ENCODE results near the gene CCDC88C.

CCDC88C gene

DNA sequence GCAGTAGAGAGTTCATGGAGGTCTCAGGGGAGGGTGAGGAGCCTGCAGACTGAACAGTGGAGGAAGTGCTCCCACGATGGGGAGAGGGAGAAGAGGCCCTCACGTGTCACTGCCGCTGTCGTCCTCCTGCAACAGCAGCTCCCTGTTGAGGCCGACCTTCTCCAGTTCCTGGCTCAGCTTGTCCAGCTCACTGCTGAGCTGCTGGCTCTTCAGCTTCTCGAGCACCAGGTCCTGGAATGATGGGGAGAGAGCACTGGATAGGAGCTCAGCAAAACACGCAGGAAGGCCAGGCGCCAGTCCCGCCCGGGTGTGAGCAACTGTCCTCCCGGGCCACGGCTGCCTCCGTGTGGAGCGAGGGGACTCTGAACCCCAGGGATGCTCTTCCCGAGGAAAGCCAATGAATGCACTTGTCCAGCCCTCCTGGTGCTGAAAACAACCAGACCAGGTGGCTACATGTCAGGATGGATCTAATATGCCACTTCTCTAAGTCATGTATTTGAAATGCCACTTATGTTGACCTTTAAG is 107.8 kb downstream of the CCDC88C start:
- no peak for DNase-seq (ENCODE audit: low read depth)

DNA sequence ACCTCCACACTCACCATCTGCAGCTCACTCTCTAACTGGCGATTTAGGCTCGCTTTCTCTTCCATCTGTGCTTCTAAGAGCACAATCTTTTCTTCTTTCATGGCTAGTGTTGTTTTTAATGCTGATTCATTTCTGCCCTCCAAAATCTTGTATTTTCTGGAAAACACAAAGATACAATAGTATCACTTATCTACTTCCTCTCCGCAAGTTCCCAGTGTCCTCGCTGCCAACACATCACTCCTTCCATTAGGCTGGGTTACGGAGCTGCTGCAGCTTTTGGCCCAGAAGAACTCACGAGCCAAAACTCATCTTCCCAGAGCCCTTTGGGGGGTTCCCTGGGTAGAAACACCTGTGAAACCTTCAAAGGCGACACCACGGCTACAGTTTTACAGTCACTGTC is 109.3 kb downstream of the CCDC88C start:
- no peak for DNase-seq (ENCODE audit: low read depth)

DNA sequence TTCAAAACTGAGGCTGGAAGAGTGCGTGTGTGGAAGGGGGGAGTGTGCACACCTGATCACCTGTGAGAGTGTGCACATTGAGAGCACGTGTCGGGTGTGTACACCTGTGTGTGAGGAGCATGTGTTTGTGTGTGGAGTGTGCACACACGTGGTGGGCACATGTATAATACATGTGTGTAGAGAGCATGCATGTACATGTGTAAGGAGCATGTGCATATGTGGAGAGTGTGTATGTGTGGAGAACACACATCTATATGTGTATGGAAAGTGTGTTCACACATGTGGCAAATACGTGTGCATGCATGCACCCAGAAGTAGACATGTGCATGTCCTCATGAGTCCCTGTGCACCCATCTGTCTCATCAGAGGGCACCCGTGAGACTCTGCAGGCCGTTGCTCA is 110.0 kb downstream of the CCDC88C start:
- no peak for DNase-seq (ENCODE audit: low read depth)

DNA sequence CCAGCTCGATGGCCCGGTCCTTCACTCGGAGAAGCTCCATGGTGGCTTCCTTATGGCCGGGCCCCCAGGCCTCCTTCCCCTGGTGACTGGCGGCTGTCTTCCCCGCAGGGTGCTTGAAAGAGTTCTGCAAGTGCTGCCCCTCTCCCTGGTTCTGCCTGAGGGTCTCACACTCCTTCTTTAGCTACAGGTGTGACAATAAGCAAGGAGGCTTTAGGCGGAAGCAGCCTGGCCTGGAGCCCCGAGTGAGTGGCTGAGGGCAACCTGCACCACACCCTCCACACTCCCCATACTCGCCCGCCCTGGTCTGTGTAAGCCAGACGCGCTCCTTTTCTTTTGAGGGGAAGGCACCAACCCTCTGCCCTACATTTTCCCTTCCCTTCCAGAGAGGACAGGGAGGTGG is 110.6 kb downstream of the CCDC88C start:
- no peak for DNase-seq (ENCODE audit: low read depth)

DNA sequence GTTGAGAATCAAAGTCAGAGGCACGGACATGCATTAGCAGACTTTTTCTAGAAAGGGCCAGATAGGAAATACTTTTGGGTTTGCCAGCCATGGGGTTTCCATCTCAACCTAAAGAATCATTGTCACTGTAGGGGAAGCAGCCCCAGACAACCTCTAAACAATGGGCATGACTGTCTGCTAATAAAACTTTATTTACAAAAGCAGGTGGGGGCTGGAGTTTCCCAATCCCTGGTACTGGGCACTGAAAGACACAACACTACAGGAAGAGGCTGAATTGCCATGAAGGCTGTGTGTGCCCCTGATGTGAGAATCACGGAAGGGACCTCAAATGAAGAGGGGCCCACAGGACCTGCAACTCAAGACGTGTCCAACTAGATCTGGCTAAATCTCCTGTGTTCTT is 111.1 kb downstream of the CCDC88C start:
- DNase-seq (ENCODE audit: low read depth), result no peak

DNA sequence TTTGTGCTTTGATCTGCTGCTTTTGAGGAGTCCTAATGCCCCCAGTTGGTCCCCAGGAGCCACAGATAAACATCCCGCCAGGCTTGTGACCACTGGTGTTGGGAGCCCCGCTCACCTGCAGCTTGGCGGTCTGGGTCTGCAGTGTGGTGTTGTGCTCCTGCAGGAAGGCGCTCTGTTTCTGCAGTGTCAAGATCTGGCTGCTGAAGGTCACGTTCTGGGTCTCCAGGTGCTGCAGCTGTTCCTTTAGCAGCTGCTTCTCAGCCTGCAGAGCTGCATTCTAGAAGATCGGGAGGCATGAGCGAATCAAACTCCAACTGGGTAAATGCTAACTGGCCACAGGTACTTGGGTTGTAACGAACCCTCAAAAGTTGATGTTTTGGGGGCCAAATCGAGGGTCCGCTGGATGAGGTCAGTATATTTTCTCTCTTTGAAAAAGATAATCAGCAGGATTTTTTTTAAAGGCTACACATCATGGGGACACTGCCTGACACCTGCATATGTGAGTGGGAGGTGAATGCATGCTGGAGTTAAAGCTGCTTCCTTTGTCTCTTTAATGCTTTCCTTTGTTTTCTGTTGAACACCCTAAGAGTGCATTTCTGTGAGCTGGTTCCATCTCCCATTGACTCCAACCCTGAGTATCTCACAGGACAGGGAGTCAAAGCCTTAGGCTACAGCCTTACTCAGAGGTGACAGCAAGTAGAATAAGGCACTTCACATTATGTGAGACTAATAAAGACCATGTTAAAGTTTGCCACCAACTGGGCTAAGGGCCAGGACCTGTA is 111.8 kb downstream of the CCDC88C start:
- DNase-seq (ENCODE audit: low read depth), result no peak

DNA sequence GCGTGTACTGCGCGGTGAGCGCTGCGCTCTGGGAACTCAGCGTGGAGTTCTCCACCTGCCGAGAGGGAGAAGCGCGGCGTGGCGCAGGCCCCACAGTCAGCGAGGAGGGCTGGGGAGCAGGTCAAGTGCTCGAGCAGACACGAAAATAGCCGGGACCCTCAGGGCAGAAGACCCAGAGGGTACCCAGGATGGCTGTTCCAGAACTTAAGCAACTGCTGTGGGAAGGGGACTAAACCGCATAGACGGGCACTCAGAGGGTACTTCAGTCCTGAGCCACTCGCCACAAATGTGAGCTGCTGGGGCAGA is 113.7 kb downstream of the CCDC88C start:
- no peak for DNase-seq (ENCODE audit: low read depth)

DNA sequence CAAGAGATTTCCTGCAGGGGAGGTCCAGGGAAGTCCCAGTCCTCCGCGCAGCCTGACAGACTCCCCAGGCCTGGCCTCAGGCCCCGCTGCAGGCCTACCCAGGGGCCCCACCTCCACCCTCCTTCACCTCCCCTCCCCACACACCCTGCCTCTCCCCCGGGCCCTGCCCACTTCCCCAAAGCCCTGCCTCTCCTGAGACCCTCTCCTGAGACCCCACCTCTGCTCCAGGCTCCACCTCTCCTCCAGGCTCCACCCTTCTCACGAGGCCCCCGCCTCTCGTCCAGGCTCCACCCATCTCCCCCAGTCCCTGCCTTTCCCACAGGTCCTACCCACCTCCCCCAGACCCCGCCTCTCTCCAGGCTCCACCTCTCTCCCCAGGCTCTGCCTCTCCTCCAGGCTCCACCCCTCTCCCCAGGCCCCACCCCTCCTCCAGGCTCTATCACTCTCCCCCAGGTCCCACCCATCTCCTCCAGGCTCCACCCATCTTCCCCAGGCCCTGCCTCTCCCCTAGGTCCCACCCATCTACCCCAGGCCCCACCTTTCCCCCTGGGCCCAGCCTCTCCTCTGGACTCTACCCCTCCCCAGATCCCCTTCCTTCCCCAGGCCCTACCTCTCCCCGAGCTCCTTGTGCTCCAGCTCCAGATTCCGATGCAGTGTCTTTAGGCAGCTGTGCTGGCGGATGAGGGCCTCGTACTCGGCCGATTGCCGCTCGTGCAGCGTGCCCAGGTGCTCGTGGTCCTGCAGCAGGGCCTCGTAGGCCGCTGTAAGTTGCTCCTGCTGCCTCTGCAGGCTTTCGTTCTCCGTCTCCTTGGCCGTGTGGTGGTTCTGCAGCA is 114.3 kb downstream of the CCDC88C start:
- no peak for DNase-seq (ENCODE audit: low read depth)

DNA sequence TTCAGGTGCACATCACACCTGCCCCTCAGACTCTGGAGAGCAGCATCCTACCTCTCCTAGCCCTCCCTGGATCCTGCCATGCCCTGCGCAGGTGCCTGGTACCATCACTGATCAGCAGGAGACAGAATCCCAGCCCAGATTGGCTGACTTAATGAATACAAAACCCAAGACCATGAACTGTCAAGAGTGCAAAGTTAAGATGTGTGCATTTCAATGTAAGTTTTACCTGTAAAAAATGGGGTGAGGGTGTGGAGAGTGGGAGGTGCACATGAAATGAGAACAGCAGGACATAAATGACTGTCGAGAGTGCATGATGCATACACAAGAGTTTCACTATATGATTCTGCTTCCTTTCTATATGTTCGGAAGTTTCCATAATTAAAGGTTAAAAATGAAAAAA is 115.2 kb downstream of the CCDC88C start:
- DNase-seq (ENCODE audit: low read depth), result no peak

DNA sequence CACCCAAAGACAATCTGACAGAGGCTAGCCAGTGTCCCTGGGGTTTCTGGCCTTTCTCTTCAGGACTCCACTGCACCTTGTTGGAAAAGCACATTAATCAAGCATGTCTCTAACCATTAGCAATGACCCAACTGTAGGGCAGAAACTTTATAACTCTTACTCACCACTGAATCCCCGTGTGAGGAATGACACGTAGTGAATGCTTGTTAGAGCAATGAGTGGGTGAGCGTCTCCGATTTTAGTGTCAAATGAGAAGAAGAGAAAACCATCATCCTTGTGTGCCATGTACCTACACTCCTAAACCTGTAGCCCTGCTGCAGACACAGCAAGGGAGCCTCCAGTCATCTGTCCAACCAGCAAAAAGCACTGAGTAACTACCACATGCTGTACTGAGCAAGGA is 116.7 kb downstream of the CCDC88C start:
- DNase-seq (ENCODE audit: low read depth), result no peak

DNA sequence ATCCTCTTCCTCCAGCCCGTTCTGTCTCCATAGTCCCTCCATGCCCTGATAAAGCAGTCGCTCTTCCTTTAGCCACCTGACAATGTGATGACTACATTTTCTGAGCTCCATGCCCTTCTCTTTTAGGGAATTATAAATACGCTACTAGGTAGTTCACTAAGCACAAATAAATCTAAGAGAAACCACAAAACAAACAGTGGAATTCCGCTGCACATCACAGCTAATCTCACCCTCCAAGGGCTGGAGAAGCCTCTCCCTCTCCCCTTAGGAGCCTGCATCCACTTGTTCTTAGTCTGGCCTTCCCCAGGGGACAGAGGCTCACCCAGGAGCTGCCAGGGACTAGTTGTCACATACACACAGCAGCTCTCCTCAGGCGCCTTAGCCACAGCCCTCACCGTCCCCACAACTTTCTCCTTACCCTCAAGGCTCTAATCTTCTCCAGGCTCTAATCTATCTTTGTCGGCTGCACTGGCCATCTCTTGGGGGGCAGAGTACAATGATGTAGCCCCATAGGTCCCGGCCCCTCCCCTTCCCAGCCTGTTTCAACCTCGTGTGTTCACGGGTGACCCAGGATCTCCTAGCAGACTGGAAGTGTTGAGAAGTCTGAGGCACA is 117.2 kb downstream of the CCDC88C start:
- no peak for DNase-seq (ENCODE audit: low read depth)

DNA sequence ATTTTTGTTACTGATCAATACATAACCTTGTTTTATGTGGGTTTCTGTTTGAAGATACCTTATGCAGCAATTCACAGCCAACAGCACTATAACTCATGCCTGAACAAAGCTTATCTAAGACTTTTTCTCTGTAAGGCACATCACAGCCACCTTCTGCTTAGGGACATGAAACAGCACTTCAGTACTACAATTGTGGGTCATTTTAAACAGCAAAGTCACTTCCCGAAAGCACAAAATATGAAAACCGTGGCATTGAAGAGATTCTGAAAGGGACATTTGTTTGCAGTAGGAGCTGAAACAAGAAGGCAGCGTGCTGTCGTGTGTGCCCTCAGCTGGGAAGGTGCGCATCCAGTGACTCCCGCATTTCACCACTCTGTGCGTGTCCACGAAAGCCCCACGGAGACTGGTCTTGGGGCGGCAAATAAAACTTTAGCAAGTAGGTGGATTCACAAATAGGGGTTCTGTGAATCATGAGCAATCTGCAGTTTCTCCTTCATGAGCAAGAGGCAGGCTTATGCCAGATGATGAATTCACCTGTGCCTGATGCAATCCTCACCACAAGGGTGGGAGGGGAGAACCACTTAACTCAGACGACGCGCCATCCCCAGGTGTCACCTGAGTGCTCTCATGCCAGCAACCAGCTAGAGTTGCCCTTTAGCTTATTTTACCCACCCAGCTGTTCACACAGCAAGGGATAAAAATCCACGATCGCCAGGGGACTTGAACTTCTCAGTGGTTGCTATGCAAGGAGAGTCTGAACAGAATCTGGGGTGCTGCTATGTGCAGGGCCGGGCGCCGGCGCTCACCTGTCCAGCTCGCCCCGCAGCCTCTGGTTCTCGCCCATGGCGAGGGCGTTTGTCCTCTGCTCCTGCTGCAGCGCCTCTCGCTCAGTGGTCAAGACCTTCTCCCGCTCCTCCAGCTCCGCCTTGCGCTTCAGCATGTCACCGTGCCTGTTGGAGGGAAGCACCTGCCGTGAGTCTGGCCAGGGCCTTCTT is 118.2 kb downstream of the CCDC88C start:
- DNase-seq (ENCODE audit: low read depth), result no peak

DNA sequence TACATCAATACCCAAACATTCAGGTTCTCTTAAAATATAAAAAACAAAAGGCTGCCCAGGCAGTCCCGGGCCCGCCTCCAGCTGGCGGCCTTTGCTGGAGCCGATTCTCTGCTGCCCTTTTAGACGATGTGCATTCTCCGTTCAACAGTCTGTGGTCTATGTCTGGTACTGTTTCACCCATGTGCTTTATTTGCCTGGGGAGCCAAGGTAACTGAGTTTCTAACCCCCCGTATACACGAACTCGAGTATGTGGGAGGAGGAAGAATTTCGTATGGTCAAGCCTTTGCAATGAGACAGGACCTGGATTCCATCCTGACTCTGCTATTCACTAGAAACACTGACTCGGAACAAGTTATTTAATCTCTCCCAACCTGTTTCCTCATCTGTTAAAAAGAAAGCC is 119.0 kb downstream of the CCDC88C start:
- no peak for DNase-seq (ENCODE audit: low read depth)

DNA sequence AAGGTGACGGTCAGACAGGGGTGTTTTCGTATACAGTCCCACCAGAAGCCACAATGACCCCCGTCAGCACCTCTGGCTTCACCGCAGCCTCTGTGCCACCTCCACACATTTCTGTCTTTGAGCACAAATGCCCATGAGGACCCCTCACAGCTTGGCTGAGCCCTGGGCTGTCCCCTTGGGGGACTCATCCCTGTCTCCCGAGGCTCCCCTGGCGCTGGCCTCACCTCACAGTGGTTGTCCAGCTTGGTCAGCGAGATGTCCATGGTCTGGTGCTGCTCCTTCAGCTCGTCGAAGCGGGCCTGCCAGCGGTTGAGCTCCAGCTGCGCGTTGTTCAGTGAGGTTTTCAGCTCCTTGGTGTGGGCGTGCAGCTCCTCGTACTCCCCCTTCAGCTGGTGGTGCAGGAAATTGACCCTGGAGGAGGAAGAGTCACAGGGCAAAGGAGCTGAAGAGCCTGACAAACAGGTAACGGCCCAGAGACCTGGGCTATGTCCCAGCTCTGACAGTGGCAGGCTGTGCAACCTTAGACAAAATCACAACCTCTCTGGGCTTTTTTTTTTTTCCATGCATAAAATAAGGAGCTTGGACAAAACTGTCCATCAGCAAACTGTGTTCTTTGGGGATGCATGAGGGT is 120.4 kb downstream of the CCDC88C start:
- DNase-seq (ENCODE audit: low read depth), result no peak

DNA sequence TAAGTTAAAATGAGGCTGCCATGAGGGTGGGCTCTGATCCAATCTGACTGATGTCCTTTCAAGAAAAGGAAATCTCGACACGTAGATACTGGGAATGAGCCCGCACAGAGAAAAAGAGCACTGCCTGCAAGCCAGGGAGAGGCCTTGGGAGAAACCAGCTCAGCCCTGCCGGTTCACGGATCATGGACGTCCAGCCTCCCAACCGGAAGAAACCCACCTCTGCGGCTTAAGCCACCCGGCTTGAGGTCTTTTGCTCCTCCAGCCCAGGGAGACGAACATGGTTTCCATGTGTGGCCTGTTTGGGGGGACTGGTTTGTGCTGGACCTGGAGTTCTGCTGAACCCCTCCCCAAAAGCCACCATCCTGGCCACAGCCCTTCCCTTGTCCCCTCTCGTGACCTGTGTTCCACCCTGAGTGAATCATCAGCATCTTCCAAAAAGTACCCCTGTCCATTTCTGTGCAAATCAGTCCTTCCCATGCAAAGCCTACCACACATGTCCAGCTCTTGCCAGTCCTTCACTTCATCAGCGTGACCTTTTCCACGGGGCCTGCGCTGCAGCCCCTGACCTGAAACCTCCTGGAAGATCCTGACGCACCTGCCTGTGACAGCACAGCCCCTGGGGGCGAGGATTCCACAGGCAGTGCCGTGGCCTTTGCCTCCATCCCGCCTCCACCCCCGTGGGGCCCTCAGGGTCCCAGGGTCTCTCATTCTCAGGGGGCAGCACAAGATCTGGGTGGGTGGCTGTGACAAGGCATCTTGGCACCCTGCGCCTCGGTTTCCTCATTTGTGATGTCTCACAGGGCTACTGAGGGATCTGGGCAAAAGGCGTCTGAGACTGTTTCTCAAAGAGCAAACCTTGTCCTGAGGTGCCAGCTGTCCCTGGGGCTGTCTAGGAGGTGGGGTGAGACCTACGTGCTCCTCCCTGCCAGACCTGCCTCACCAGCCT is 121.5 kb downstream of the CCDC88C start:
- no peak for DNase-seq (ENCODE audit: low read depth)

DNA sequence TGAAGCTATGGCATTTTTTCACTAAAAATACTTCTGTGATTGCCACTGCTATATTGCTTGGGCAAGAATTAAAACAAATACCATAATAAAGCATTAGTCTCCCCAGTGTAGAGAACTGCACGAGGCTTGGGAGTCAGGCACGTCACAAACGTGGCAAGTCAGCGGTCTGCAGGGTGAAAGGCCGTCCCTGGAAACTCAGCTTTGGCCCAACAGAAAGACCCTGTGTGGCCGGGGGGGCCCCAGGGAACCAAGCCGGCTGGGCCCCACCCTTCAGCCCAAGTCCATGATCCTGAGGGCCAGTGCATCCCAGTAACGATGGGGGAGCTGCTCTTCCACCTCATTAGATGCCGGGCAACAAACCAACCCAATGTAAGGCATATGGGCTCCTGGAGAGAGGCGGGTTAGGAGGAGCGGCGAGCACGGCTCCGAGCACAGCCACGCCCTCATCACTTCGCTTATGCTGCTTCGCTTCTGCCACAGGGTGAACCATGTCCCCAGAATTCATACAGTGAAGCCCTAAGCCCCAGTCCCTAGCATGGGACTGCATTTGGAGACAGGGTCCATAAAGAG is 122.3 kb downstream of the CCDC88C start:
- DNase-seq (ENCODE audit: low read depth), result no peak

DNA sequence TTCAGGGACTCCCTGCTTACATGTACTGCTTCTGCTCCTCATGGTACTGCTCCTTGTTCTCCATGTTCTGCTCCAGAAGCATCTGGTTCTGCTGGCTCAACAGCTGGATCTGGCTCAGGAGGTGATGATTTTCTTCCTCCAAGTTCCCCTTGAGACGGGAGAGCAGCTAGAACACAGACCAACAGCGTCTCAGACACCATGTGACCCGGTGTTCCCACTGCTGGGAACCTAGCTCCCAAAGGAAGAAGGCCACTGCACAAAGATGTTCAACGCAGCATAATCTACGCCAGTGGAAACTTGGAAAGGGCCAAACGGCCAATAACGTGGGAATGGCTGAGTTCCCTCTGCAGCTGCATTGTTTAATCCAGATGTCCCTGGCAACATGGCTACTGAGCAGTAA is 123.5 kb downstream of the CCDC88C start:
- DNase-seq (ENCODE audit: low read depth), result no peak

DNA sequence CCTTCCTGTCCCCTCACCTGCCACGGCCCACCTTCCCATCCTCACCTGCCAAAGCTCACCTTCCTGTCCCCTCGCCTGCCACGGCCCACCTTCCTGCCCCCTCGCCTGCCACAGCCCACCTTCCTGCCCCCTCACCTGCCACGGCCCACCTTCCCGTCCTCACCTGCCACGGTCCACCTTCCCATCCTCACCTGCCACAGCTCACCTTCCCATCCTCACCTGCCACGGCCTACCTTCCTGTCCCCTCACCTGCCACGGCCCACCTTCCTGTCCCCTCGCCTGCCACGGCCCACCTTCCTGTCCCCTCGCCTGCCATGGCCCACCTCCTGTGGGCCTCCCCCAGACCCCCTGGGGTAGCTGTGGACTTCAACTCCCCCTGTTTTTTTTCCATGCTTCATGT is 124.3 kb downstream of the CCDC88C start:
- DNase-seq (ENCODE audit: low read depth), result no peak

DNA sequence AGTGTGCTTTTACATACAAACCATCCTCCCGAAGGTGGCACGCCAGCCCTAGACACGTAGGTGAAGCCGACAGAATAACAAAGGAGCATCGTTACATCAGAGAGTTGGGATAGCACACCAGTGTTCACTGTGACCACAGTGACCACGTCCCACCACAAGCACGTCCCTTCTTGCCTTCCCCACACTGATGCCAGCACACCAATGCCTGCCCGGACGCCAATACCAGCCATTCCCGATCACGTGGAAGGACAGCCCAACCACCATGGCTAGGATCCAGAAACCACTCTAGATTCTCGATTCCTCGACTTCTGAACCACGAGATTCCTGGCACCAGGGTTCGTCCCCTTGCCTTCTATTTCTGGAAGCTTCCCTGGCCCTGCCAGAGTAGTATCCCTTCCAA is 125.1 kb downstream of the CCDC88C start:
- no peak for DNase-seq (ENCODE audit: low read depth)

Measured in GM04504 (cell line).